NCI-H1105 (cell line): ENCODE data around the gene FAM193A.
"Not testable (repeated sequence)": the region's sequence is repeated elsewhere in the genome, so short reads cannot be mapped to it uniquely, and the experiment has no call there.

Source experiments
- DNase-seq: peaks from one replicate; lab custom pipeline; 2025; lab: John Stamatoyannopoulos, UW

Gene FAM193A

GRCh38 chr4:2728221-2728620 lies 191.8 kb downstream of the FAM193A start:
- DNase-seq = no peak

GRCh38 chr4:2728806-2729532 lies 192.5 kb downstream of the FAM193A start:
- DNase-seq = no peak

GRCh38 chr4:2729533-2729875 lies 193.1 kb downstream of the FAM193A start:
- no peak for DNase-seq

- no peak for DNase-seq
These were observed 195.5 kb downstream of the FAM193A start for GRCh38 chr4:2731907-2732317.

- no peak for DNase-seq
These were observed 196.1 kb downstream of the FAM193A start for GRCh38 chr4:2732526-2732925.

GRCh38 chr4:2733001-2733843 lies 196.8 kb downstream of the FAM193A start:
- no peak for DNase-seq

- DNase-seq = no peak
These were observed 197.6 kb downstream of the FAM193A start for GRCh38 chr4:2733844-2734574.

- DNase-seq = no peak
These were observed 198.2 kb downstream of the FAM193A start for GRCh38 chr4:2734612-2735011.

- no peak for DNase-seq
These were observed 199.4 kb downstream of the FAM193A start for GRCh38 chr4:2735869-2736268.

GRCh38 chr4:2738296-2738695 lies 201.8 kb downstream of the FAM193A start:
- not testable (repeated sequence) for DNase-seq

- no peak for DNase-seq
These were observed 205.2 kb downstream of the FAM193A start for GRCh38 chr4:2741626-2742025.

GRCh38 chr4:2742081-2742822 lies 205.8 kb downstream of the FAM193A start:
- no peak for DNase-seq

GRCh38 chr4:2742823-2743517 lies 206.5 kb downstream of the FAM193A start:
- no peak for DNase-seq

- no peak for DNase-seq
These were observed 207.3 kb downstream of the FAM193A start for GRCh38 chr4:2743518-2744445.

- DNase-seq = no peak
These were observed 208.3 kb downstream of the FAM193A start for GRCh38 chr4:2744576-2745270.

- DNase-seq = no peak
These were observed 209.1 kb downstream of the FAM193A start for GRCh38 chr4:2745516-2745915.

- DNase-seq = no peak
These were observed 209.7 kb downstream of the FAM193A start for GRCh38 chr4:2745981-2746806.

GRCh38 chr4:2746891-2747695 lies 210.6 kb downstream of the FAM193A start:
- DNase-seq = no peak
